GM12891 (cell line): ENCODE data around the gene UBE2H.

Source experiments
- PAX5 ChIP-seq: IDR thresholded peaks from 2 replicates; pipeline ENCODE4 v1.6.1; 2011; ENCODE audit warnings: low read length, moderate library complexity, mild to moderate bottlenecking; ENCODE audit not compliant: insufficient read depth, severe bottlenecking
- POLR2A ChIP-seq: IDR thresholded peaks from 2 replicates; pipeline ENCODE4 v1.6.1; 2011; ENCODE audit warnings: low read depth, low read length, control low read depth
- POLR2AphosphoS5 ChIP-seq: IDR thresholded peaks from 2 replicates; pipeline ENCODE4 v1.6.1; 2011; ENCODE audit warnings: low read depth, low read length, control low read depth

- TF ChIP-seq POLR2A (no peak), POLR2AphosphoS5 (no peak), PAX5 (no peak)
Observed at GRCh38 chr7:129913428-129913827, 39.3 kb downstream of the UBE2H start.
